ENCODE measurements around the gene PPP1R3F.
"Not testable (repeated sequence)": the region's sequence is repeated elsewhere in the genome, so short reads cannot be mapped to it uniquely, and the experiment has no call there.

The PPP1R3F gene

GRCh38 chrX:49323735-49324134 lies 54.1 kb downstream of the PPP1R3F start:
- DNase-seq: not testable (repeated sequence)

GRCh38 chrX:49330421-49330820 lies 60.8 kb downstream of the PPP1R3F start:
- not testable (repeated sequence) for DNase-seq

- not testable (repeated sequence) for DNase-seq
Observed at GRCh38 chrX:49331282-49331681, 61.7 kb downstream of the PPP1R3F start, which contains the start of gene GAGE13. GAGE13 (plus strand) TSS chrX:49331582; CDS start chrX:49332738, 1,156 bp downstream.

GRCh38 chrX:49331841-49332240 lies 62.2 kb downstream of the PPP1R3F start:
- not testable (repeated sequence) for DNase-seq

All from stimulated activated CD4-positive, alpha-beta T cell treated with anti-CD3 and anti-CD28 coated beads, Interleukin-1b, Interleukin-23, amount 100 ng/mL, for 48 hours (primary cell).